H1 (cell line): ENCODE data around the gene RNASE2. TPM values are rescaled to one million over a fixed set of nuclear protein-coding genes. Genes with fewer than 3 reads are reported as not detected.

ENCODE experiments used
- ASH2L ChIP-seq: fragments of 200-600, 300-600 bp; sonication (generic); IDR thresholded peaks from one replicate; pipeline ENCODE4 v1.7.1; 2017; ENCODE audit warnings: low read length
- FOSL1 ChIP-seq: IDR thresholded peaks from 2 replicates; pipeline ENCODE4 v1.6.1; 2011; ENCODE audit warnings: mild to moderate bottlenecking, low read depth, low read length, moderate library complexity; ENCODE audit not compliant: insufficient read depth
- NANOG ChIP-seq: IDR thresholded peaks from 2 replicates; pipeline ENCODE4 v1.6.1; 2011; ENCODE audit warnings: low read length, low read depth, mild to moderate bottlenecking, inconsistent platforms; ENCODE audit not compliant: insufficient read depth, poor library complexity, severe bottlenecking
- PHF8 ChIP-seq: fragments of 200-600 bp; sonication (generic); conservative IDR thresholded peaks from 2 replicates; pipeline ENCODE4 v1.7.1; 2012; ENCODE audit warnings: low read depth, mild to moderate bottlenecking, inconsistent platforms, low read length, moderate library complexity
- polyA plus RNA-seq, 7 experiments: library from polyadenylated mRNA; depleted of rRNA in 3 of 7; stranded (reverse) in 5 of 7; unstranded in 2 of 7; fragments of >200 nt in 5 of 7; fragments of 200-250 nt in 2 of 7; gene quantifications; 1 replicate in 5 of 7; 2 replicates in 1 of 7; 4 replicates in 1 of 7; pipeline versions ENCODE4 v1.2.1 to v1.2.3, GENCODE V29; 2011 to 2013; ENCODE audit warnings: missing spikeins in 2 of 7, mixed read lengths in 2 of 7
- total RNA-seq: library from RNA; stranded (reverse); fragmentation: NEBNext Ultra II Directional; extraction: Animal tissue kit (Norgen Biotek cat#: 25700); gene quantifications from 2 replicates; pipeline ENCODE4 v1.2.1, GENCODE V29; 2021

The RNASE2 gene
- total and polyA plus RNA-seq, 2 of the 8 experiments (the other 6 are each of a cell fraction or from before 2014, with no cell fraction given), result not detected

DNA sequence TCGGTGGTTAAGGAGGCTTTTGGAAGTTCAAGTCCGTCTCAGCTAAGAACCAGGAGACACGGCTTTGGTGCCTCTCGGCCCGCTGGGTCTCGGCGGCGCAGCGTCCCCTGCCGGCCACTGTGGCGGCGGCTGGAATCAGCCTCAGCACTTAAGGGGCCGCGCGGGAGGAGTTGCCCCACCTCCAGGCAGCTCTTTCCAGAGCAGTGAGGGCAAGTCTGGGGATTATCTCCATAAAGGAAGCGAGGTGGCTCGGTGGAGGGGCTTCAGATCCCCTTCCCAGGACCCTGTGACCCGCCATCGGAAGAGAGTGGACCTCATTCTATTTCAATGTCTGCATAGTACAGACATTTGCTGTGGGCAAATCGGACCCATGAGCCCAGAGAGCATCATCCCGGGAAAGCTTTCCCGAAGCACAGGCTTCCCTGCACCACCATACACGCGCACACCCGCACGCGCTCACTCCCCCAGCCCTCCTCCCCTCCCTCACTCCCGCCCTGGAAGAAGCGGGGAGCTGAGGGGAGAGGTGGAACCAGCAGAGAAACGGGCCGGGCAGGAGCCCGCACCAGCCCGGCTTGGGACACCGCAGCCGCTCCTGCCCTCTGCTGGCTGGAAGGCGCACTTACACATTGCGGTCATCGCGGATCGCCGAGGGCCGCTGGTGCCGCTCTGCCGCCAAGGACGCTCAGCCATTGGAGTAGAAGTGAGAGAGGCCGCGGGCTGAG is 15.9 kb downstream of the RNASE2 start (continued):
- TF ChIP-seq PHF8 (peak; percentile 79), FOSL1 (0 out of 2 replicates have a peak, but pooled peaks have one; percentile 23), ASH2L (peak; percentile 71), NANOG (peak; percentile 54)
